HTR-8/SVneo (cell line): ENCODE data around the gene SLC28A1.
"Not testable (repeated sequence)": the region's sequence is repeated elsewhere in the genome, so short reads cannot be mapped to it uniquely, and the experiment has no call there.

Experiments
- DNase-seq: peaks from one replicate; pipeline ENCODE4 v3.0.0; 2011; ENCODE audit warnings: low spot score, mixed read lengths; ENCODE audit not compliant: insufficient read length
- FAIRE-seq: peaks from 2 replicates; lab custom pipeline; 2011; peaks lifted over from hg19 to GRCh38; lab: Jason Lieb, UNC

The SLC28A1 gene

GRCh38 chr15:84983294-84983693, 98.8 kb downstream of the SLC28A1 start:
- no peak for DNase-seq
- FAIRE-seq: no peak

DNA sequence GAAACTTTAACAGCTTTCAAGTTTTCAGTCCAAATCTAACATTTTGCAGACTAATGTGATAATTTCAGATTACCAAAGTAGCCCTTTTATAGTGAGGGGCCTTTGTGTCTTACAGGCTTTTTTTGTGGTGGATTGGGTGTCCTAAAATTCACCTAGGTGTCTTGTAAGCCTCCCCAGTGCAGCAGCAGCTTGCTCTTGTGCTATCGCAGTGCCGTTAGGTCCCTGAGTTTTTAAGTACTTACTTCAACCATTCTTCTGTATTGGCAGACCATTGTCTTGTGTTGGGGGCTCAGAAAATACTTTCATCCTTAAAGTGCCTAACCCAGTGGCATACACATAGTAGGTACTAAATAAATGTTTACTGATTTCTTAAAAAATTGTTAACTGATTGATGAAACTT, 99.2 kb downstream of the SLC28A1 start:
- no peak for DNase-seq
- no peak for FAIRE-seq

DNA sequence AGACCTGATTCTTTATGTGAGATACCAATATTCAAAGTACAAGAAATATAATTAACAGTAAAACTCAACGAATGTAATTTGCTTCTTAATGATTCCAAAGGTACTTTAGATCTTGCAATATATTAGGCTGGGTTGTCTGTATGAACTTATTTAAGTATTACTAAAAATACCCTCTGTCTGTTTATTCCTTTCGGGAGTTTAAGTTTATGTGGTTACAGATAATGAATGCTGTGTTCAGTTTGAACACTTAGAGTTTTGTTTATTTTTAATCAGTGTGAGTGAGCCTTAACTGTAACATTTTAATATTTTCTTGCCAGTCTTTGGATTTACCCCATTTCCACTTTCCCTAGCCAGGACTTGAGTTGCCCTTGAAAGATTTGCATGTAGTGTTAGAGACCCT, 100.7 kb downstream of the SLC28A1 start:
- FAIRE-seq: no peak
- DNase-seq: no peak

DNA sequence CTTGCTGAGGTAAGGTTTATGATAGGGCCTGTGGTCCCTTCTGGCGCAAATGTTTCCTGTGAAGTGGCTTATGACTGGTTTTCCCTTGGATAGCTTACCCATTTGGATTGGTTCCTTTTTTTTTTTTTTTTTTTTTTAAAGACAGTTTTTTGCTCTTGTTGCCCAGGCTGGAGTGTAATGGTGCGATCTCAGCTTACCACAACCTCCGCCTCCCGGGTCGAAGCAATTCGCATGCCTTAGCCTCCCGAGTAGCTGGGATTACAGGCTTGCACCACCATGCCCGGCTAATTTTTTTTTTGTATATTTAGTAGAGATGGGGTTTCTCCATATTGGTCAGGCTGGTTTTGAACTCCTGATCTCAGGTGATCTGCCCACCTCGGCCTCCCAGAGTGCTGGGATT, 102.9 kb downstream of the SLC28A1 start:
- not testable (repeated sequence) for DNase-seq, FAIRE-seq

GRCh38 chr15:84987949-84988624, 103.6 kb downstream of the SLC28A1 start:
- FAIRE-seq (no peak), DNase-seq (no peak)

DNA sequence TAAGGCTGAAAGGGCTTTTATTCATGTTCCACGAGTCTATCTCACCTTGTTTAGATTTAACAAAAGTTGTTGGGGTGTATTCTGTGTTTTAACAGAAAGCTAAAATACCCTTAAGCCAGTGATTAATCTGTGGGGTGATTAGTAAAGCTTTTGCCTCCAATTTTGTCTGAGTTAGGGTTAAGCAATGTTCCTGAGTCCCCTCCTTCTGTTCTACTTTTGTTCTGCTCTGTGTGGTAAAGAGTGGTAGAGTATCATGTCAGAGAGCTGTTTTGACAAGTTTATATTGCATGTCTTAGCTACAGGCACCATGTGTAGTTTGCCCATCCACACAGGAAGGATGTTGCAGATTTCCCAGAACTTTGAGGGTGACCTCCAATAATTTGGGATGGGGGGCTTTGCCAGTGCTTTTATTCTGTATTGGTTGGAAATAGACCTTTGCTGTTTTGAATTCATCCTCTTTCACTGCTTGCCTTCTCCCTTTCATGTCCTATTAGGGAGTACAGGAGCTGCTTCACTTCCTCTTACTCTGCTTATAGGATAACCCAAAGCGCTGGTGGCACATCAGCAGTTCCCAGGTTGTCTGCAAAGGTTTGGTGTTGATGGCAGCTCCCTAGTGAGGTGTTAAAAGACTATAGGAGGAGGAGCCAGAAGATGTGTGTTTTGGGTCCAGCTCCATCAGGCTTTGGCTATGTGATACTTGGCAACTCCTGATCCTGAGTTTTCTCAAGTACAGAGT, 104.6 kb downstream of the SLC28A1 start:
- DNase-seq: no peak
- no peak for FAIRE-seq

GRCh38 chr15:84990507-84990906, 106.0 kb downstream of the SLC28A1 start:
- DNase-seq (no peak), FAIRE-seq (no peak)

DNA sequence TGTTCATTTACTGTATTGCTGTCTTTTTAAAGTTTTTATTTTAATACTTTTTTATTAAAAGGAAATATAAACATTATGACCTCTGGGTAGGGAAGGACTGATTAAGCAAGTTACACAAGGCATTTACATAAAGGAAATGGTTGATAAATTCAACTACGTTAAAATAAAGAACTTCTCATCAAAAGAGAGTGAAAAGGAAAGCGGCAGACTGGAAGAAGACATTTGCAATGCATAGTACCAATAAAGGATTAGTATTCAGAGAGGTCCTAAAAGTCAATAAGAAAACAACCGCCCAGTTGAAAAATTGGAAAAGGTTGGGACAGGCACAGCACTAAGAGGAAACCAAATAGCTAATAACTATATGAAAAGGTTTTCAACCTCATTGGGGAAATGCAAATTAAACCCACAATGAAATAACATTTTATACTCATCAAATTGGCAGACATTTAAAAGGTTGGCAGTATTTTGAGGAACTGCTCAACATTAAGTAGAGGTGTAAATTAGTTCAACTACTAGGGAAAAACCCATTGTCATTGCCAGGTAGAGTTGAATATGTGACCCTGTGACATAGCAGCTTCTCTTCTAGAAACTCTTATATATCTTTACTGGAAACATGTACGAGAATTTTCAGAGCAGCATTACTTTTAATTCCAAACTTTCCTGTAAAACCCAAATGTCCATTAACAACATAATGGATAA, 106.7 kb downstream of the SLC28A1 start:
- DNase-seq: no peak
- FAIRE-seq: no peak

- FAIRE-seq (no peak), DNase-seq (peak; percentile 14)
These were observed 107.9 kb downstream of the SLC28A1 start for GRCh38 chr15:84992157-84992944.
